ENCODE measurements around the gene CYFIP1. TPM values are rescaled to one million over a fixed set of nuclear protein-coding genes. Genes with fewer than 3 reads are reported as not detected.

CYFIP1 gene
- total RNA-seq, 4 donors from 2014 or later = 86.8 to 131 (median 105) TPM

DNA sequence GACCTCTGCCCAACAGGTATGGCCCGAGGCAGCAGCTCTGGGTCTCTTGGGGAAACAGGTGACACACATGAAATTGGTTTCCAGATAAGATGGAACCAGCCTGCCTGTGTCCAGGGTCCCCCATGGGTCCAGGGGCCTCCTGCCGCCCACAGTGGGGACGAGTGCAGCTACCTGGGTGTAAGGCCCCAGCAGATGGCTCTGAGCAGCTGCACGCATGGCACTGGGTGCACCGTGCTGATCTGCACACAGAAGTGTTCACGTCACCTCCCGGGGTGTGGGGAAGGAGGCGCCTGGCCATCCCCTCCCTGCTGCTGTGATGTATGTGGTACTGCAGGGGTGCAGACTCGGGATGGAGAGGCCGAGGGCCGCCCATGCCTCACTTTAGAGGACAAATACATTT lies 78.1 kb downstream of the CYFIP1 start:
- DNase-seq (ENCODE audit: extremely low spot score) = no peak
- no peaks in the 10 kb centered on the region for H3K9me3 ChIP-seq
- no peak overlapping the region for H3K27ac ChIP-seq (replicated peaks in 1 of 4)
- no peak overlapping the region for H3K4me3 ChIP-seq
- no peaks in the 10 kb centered on the region for H3K27me3 ChIP-seq
- 93% methylated on average over 8 of the region's 11 CpGs for WGBS
- intact Hi-C loops (cut with DNase I) = no loop called here
- TF ChIP-seq POLR2A (IDR thresholded peaks at IDR 0.05; ENCODE audit: low read depth) (no peak), EP300 (IDR thresholded peaks at IDR 0.05) (no peak), POLR2AphosphoS5 (IDR thresholded peaks at IDR 0.05) (no peak)
- TF ChIP-seq, protein P1, sequence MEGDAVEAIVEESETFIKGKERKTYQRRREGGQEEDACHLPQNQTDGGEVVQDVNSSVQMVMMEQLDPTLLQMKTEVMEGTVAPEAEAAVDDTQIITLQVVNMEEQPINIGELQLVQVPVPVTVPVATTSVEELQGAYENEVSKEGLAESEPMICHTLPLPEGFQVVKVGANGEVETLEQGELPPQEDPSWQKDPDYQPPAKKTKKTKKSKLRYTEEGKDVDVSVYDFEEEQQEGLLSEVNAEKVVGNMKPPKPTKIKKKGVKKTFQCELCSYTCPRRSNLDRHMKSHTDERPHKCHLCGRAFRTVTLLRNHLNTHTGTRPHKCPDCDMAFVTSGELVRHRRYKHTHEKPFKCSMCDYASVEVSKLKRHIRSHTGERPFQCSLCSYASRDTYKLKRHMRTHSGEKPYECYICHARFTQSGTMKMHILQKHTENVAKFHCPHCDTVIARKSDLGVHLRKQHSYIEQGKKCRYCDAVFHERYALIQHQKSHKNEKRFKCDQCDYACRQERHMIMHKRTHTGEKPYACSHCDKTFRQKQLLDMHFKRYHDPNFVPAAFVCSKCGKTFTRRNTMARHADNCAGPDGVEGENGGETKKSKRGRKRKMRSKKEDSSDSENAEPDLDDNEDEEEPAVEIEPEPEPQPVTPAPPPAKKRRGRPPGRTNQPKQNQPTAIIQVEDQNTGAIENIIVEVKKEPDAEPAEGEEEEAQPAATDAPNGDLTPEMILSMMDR (IDR thresholded peaks at IDR 0.05) = no peak
- H3K36me3 ChIP-seq = peaks cover 45 to 86% (median 74%) of the 10 kb centered on the region in 4 donors
- no peaks in the 10 kb centered on the region for H3K4me1 ChIP-seq

DNA sequence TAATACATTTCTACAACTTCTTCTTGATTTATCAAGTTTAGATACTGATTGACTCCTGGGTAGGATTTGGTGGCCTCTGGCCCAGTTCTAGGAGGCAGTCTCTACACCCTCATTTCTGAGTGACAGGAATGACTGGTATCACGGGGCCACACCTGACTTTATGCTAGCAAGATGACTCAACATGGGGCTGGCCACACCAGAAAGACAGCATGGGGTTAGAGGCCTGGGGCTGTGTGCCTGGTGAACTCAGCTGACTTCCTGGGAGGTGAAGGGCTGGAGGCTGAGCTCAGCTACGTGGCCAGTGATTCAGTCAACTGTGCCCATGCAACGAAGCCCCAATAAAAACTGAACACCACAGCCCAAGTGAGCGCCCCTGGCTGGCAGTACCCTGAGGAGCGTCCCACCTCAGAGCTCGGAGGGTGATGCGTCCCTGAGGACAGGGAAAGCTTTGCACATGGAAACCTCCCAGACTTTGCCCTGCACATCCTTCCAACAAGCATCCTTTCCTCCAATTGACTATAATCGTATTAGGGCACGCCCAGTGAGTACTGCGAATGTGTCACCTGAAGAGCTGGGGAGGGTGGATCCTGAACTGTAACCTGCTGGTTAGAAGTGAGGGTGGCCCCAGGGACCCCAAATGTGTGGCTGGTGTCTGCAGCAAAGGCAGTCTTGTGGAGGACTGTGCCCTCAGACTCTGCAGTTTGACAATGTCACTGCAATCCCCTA lies 84.5 kb downstream of the CYFIP1 start:
- intact Hi-C loops (cut with DNase I) = no loop called here
- 97% methylated on average over 9 of the region's 10 CpGs for WGBS
- peaks cover 36 to 92% (median 83%) of the 10 kb centered on the region in 4 donors for H3K36me3 ChIP-seq
- no peaks in the 10 kb centered on the region for H3K9me3 ChIP-seq
- TF ChIP-seq, protein P1 (IDR thresholded peaks at IDR 0.05) = no peak
- TF ChIP-seq POLR2AphosphoS5 (IDR thresholded peaks at IDR 0.05) (no peak), EP300 (IDR thresholded peaks at IDR 0.05) (no peak), POLR2A (IDR thresholded peaks at IDR 0.05; ENCODE audit: low read depth) (no peak)
- DNase-seq (ENCODE audit: extremely low spot score) = no peak
- H3K4me3 ChIP-seq = no peak overlapping the region
- H3K27ac ChIP-seq (replicated peaks in 1 of 4) = no peak overlapping the region
- H3K27me3 ChIP-seq = no peaks in the 10 kb centered on the region
- no peaks in the 10 kb centered on the region for H3K4me1 ChIP-seq

DNA sequence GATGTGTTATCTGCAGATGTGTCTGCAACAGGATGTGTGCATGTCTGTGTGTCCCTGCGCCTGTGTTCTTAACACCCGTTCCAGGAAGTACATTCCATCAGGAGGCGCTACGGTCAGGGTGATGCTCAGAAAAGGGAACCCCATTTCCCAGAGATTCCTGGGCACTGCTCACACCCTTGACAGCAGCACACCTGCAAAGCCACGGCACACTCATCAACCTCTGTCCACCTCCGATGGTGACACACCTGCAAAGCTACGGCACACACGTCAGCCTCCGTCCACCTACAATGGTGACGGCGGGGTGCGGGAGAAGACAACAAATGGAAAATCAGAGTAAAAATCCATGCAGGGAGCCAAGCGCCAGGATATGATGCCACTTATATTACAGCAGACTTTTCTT lies 86.3 kb downstream of the CYFIP1 start:
- no peak for DNase-seq (ENCODE audit: extremely low spot score)
- intact Hi-C loops (cut with DNase I) = no loop called here
- no peak overlapping the region for H3K4me3 ChIP-seq
- no peaks in the 10 kb centered on the region for H3K27me3 ChIP-seq
- no peak overlapping the region for H3K27ac ChIP-seq (replicated peaks in 1 of 4)
- H3K4me1 ChIP-seq = no peaks in the 10 kb centered on the region
- 93% methylated on average over 11 of the region's 13 CpGs for WGBS
- peaks cover 27 to 90% (median 77%) of the 10 kb centered on the region in 4 donors for H3K36me3 ChIP-seq
- TF ChIP-seq, protein P1 (IDR thresholded peaks at IDR 0.05) = no peak
- TF ChIP-seq EP300 (IDR thresholded peaks at IDR 0.05) (no peak), POLR2AphosphoS5 (IDR thresholded peaks at IDR 0.05) (no peak), POLR2A (IDR thresholded peaks at IDR 0.05; ENCODE audit: low read depth) (no peak)
- H3K9me3 ChIP-seq = no peaks in the 10 kb centered on the region

DNA sequence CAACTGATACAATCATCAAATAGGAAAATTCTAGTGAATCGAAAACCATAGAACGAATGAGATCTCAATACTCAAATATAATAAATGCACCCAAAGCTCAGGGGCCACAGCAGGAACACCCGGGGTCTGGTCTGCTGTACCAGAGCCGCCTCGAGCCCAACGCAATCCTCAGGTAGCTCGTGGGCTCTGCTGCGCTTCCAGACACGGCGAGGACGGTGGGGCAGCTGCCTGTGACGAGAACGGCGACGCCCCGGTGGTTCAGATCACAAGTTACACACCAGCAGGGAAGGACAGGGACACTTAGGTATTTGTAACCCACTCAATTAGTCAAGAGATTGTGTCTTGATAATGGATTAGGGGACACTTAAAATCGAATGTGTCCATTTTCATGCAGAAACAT lies 87.1 kb downstream of the CYFIP1 start:
- Histone ChIP-seq H3K4me3 (no peak overlapping the region), H3K27me3 (no peaks in the 10 kb centered on the region), H3K36me3 (peaks cover 27 to 91% (median 79%) of the 10 kb centered on the region in 4 donors), H3K27ac (replicated peaks in 1 of 4) (no peak overlapping the region), H3K4me1 (no peaks in the 10 kb centered on the region), H3K9me3 (no peaks in the 10 kb centered on the region)
- 95% methylated on average over 17 of the region's 17 CpGs for WGBS
- no peak for DNase-seq (ENCODE audit: extremely low spot score)
- intact Hi-C loops (cut with DNase I) = no loop called here
- TF ChIP-seq, protein P1 (IDR thresholded peaks at IDR 0.05) = no peak
- TF ChIP-seq EP300 (IDR thresholded peaks at IDR 0.05) (no peak), POLR2A (IDR thresholded peaks at IDR 0.05; ENCODE audit: low read depth) (no peak), POLR2AphosphoS5 (IDR thresholded peaks at IDR 0.05) (no peak)
